GM18526 (cell line): ENCODE measurements around the gene STX8.

Experiments
- POLR2A ChIP-seq: IDR thresholded peaks from 3 replicates; pipeline ENCODE4 v1.6.1; 2011; ENCODE audit not compliant: insufficient read length; ENCODE audit errors: extremely low read depth

Gene STX8

GRCh38 chr17:9389111-9389527 lies 186.5 kb downstream of the STX8 start:
- no peak for TF ChIP-seq POLR2A

- no peak for TF ChIP-seq POLR2A
Measured at GRCh38 chr17:9386401-9386800, 189.2 kb downstream of the STX8 start.

GRCh38 chr17:9383826-9384225 lies 191.8 kb downstream of the STX8 start:
- no peak for TF ChIP-seq POLR2A

- no peak for TF ChIP-seq POLR2A
Measured at GRCh38 chr17:9382626-9383025, 193.0 kb downstream of the STX8 start.

- TF ChIP-seq POLR2A = no peak
Measured at GRCh38 chr17:9381068-9381467, 194.6 kb downstream of the STX8 start.

GRCh38 chr17:9380361-9380760 lies 195.3 kb downstream of the STX8 start:
- TF ChIP-seq POLR2A = no peak

- no peak for TF ChIP-seq POLR2A
Measured at GRCh38 chr17:9371019-9371418, 204.6 kb downstream of the STX8 start.

- no peak for TF ChIP-seq POLR2A
Measured at GRCh38 chr17:9370467-9370866, 205.2 kb downstream of the STX8 start.

- TF ChIP-seq POLR2A = no peak
Measured at GRCh38 chr17:9368631-9369030, 207.0 kb downstream of the STX8 start.

- TF ChIP-seq POLR2A = no peak
Measured at GRCh38 chr17:9367156-9367555, 208.5 kb downstream of the STX8 start.

GRCh38 chr17:9364837-9365430 lies 210.7 kb downstream of the STX8 start:
- TF ChIP-seq POLR2A = no peak

GRCh38 chr17:9363440-9364350 lies 211.9 kb downstream of the STX8 start:
- TF ChIP-seq POLR2A = no peak

GRCh38 chr17:9361188-9361955 lies 214.2 kb downstream of the STX8 start:
- TF ChIP-seq POLR2A = no peak

- no peak for TF ChIP-seq POLR2A
Measured at GRCh38 chr17:9360677-9361081, 214.9 kb downstream of the STX8 start.

- no peak for TF ChIP-seq POLR2A
Measured at GRCh38 chr17:9356488-9356911, 219.1 kb downstream of the STX8 start.

GRCh38 chr17:9355846-9356245 lies 219.8 kb downstream of the STX8 start:
- TF ChIP-seq POLR2A = no peak
